GM12878 (cell line): ENCODE results near the gene WWOX. TPM values are rescaled to one million over a fixed set of nuclear protein-coding genes. Genes with fewer than 3 reads are reported as not detected.

Experiments used
- ATAC-seq: fragments of 200-7000 bp; cut with Tn5 transposase; 3 replicates; pipeline ENCODE4 v1.9.1; 2020; ENCODE audit warnings: mild to moderate bottlenecking, moderate library complexity
- BruUV-seq: library from RNA; stranded (reverse); fragments of 400-500 nt; replicated peaks from 2 replicates; lab custom pipeline; 2021; lab: Mats Ljungman, UMichigan
- CTCF ChIA-PET: fragments of 300-600 bp; sonication (Branson Sonifier 250); formaldehyde crosslinking; extraction: SDS; loops from one replicate; lab custom pipeline; 2021; ENCODE audit warnings: inconsistent platforms; lab: Yijun Ruan, JAX
- POLR2A ChIA-PET: fragments of 350-600 bp; formaldehyde crosslinking; extraction: SDS; loops from one replicate; lab custom pipeline; 2021; ENCODE audit warnings: inconsistent platforms; lab: Charles Lee
- RAD21 ChIA-PET: fragments of 300-600 bp; sonication (Branson Sonifier 250); formaldehyde crosslinking; loops from one replicate; lab custom pipeline; 2023; ENCODE audit warnings: antibody characterized with exemption; ENCODE audit not compliant: unreplicated experiment; lab: Charles Lee
- SMC1A ChIA-PET: fragments of 300-600 bp; sonication (Branson Sonifier 250); formaldehyde crosslinking; loops from one replicate; lab custom pipeline; 2023; ENCODE audit not compliant: unreplicated experiment, uncharacterized antibody; lab: Charles Lee
- DNase-seq: peaks from one replicate; pipeline ENCODE4 v3.0.0-alpha.2; 2011; ENCODE audit warnings: low read depth, low spot score
- FAIRE-seq: peaks from 3 replicates; lab custom pipeline; 2011; peaks lifted over from hg19 to GRCh38; lab: Jason Lieb, UNC
- H2AFZ ChIP-seq: 2 replicates; pipeline ENCODE4 v1.6.0; 2011; ENCODE audit warnings: low read depth, low read length, control low read depth; ENCODE audit not compliant: control insufficient read depth
- H3K27ac ChIP-seq: 2 replicates; pipeline ENCODE4 v1.5.1; 2011; ENCODE audit warnings: control low read depth; ENCODE audit not compliant: control insufficient read depth, insufficient read depth
- H3K27me3 ChIP-seq, 2 experiments: replicated peaks in 1 of 2; 2 replicates each; pipeline versions ENCODE4 v1.6.0 to v1.6.1; 2011; ENCODE audit warnings: low read length in 1 of 2; ENCODE audit not compliant: control insufficient read depth in 2 of 2, insufficient read depth in 2 of 2
- H3K36me3 ChIP-seq, 2 experiments: 2 replicates each; pipeline ENCODE4 v1.5.1; 2011; ENCODE audit warnings: low read length in 1 of 2; ENCODE audit not compliant: control insufficient read depth in 2 of 2, insufficient read depth in 2 of 2
- H3K4me1 ChIP-seq: 2 replicates; pipeline ENCODE4 v1.6.1; 2011; ENCODE audit warnings: mild to moderate bottlenecking, low read length, moderate library complexity, mixed read lengths; ENCODE audit not compliant: control insufficient read depth, insufficient read depth
- H3K4me2 ChIP-seq: 2 replicates; pipeline ENCODE4 v1.6.0; 2011; ENCODE audit warnings: control low read depth; ENCODE audit not compliant: control insufficient read depth, insufficient read depth
- H3K4me3 ChIP-seq: fragments of 200-600 bp; sonication (generic); 2 replicates; pipeline ENCODE4 v1.5.1; 2016
- H3K79me2 ChIP-seq: 2 replicates; pipeline ENCODE4 v1.6.0; 2011; ENCODE audit warnings: low read length; ENCODE audit not compliant: control insufficient read depth, insufficient read depth
- H3K9ac ChIP-seq: 2 replicates; pipeline ENCODE4 v1.8.0; 2011; ENCODE audit warnings: low read length, control low read depth, mixed read lengths; ENCODE audit not compliant: control insufficient read depth, insufficient read depth
- H3K9me3 ChIP-seq: replicated peaks from 3 replicates; pipeline ENCODE4 v1.5.1; 2011; ENCODE audit warnings: mild to moderate bottlenecking, low read length; ENCODE audit not compliant: control insufficient read depth, insufficient read depth
- H4K20me1 ChIP-seq: 2 replicates; pipeline ENCODE4 v1.6.0; 2011; ENCODE audit not compliant: control insufficient read depth, insufficient read depth
- BCL3 ChIP-seq: IDR thresholded peaks from 2 replicates; pipeline ENCODE4 v1.6.1; 2011; ENCODE audit warnings: borderline replicate concordance, low read depth, mild to moderate bottlenecking, moderate library complexity, low read length; ENCODE audit not compliant: insufficient read depth, poor library complexity, severe bottlenecking
- ELK1 ChIP-seq: IDR thresholded peaks from 2 replicates; pipeline ENCODE4 v1.6.1; 2012; ENCODE audit warnings: low read depth, low read length, improper control_type of control experiment
- KDM1A ChIP-seq: fragments of 200-600 bp; sonication (generic); IDR thresholded peaks from 2 replicates; pipeline ENCODE4 v1.6.1; 2016; ENCODE audit warnings: borderline replicate concordance
- MTA3 ChIP-seq: IDR thresholded peaks from 2 replicates; pipeline ENCODE4 v1.6.1; 2012; ENCODE audit warnings: low read length, inconsistent platforms, borderline replicate concordance
- NR2F1 ChIP-seq: fragments of 450-650 bp; conservative IDR thresholded peaks from 2 replicates; pipeline ENCODE4 v1.6.1; 2017; ENCODE audit warnings: mild to moderate bottlenecking
- POLR2AphosphoS2 ChIP-seq: IDR thresholded peaks from 2 replicates; pipeline ENCODE4 v1.6.1; 2011; ENCODE audit warnings: low read depth, mild to moderate bottlenecking, low read length, improper control_type of control experiment, moderate library complexity
- PRDM15 ChIP-seq: fragments of 450-650 bp; formaldehyde crosslinking; IDR thresholded peaks from 2 replicates; pipeline ENCODE4 v1.4.0; 2020; ENCODE audit warnings: mild to moderate bottlenecking, moderate library complexity
- RELA ChIP-seq: fragments of 450-650 bp; IDR thresholded peaks from 2 replicates; pipeline ENCODE4 v1.8.0; 2014; ENCODE audit warnings: borderline replicate concordance; ENCODE audit not compliant: partially characterized antibody
- SMAD5 ChIP-seq: IDR thresholded peaks from 2 replicates; pipeline ENCODE4 v1.6.1; 2016; ENCODE audit warnings: antibody characterized with exemption, low read depth
- ZNF217 ChIP-seq: fragments of 450-650 bp; IDR thresholded peaks from 2 replicates; pipeline ENCODE4 v1.6.1; 2017; ENCODE audit warnings: antibody characterized with exemption, mild to moderate bottlenecking
- WGBS: methylation state at CpG from one replicate; pipeline ENCODE4 v1.1.6; 2016; ENCODE audit warnings: low lambda C conversion rate; ENCODE audit not compliant: insufficient replicate concordance, insufficient coverage; ENCODE audit errors: missing lambda C conversion rate; 5-methylcytosine and 5-hydroxymethylcytosine counted together
- in situ Hi-C: fragments of 300-500 bp; cut with MboI; formaldehyde crosslinking; loops from 9 replicates; pipeline ENCODE4 v1.14.3; 2018; ENCODE audit warnings: mixed read lengths
- intact Hi-C: fragments of 100-400 bp; cut with micrococcal nuclease; formaldehyde crosslinking; loops from one replicate; pipeline ENCODE4 v1.14.2; 2022; ENCODE audit not compliant: unreplicated experiment
- polyA plus RNA-seq, 11 experiments: library from polyadenylated mRNA; depleted of rRNA in 4 of 11; unstranded in 6 of 11; stranded (reverse) in 5 of 11; fragments of >200 nt; fragmentation: Nextera tagmentation in 4 of 11; fragmentation: Illumina TruSeq in 1 of 11; extraction: Ambion mirVana in 4 of 11; extraction: Trizol in 1 of 11; gene quantifications; 1 replicate in 1 of 11; 2 replicates in 10 of 11; pipeline versions ENCODE4 v1.2.1 to v1.2.3, GENCODE V29; 2011 to 2016; ENCODE audit warnings: inconsistent platforms in 2 of 11, missing spikeins in 2 of 11, low read depth in 1 of 11
- total RNA-seq, 4 experiments: library from RNA; depleted of rRNA in 3 of 4; stranded (reverse); fragments of >200 nt in 3 of 4; fragmentation: Illumina TruSeq in 1 of 4; extraction: Trizol in 1 of 4; gene quantifications; 2 replicates each; pipeline versions ENCODE4 v1.2.1 to v1.2.3, GENCODE V29; 2013 to 2021
- TF ChIP-seq, protein P1 (sequence below): IDR thresholded peaks from 2 replicates; pipeline ENCODE4 v1.6.1; 2012; ENCODE audit warnings: low read depth, low read length, improper control_type of control experiment
- TF ChIP-seq, protein P2 (sequence below): fragments of 450-650 bp; IDR thresholded peaks from 2 replicates; pipeline ENCODE4 v1.6.1; 2017; ENCODE audit warnings: antibody characterized with exemption, mild to moderate bottlenecking, moderate library complexity

Gene WWOX
- total and polyA plus RNA-seq, 10 of the 15 experiments (the other 5 are each of a cell fraction or from before 2014, with no cell fraction given): 2.8 to 24.4 (median 17.8) TPM

- TF ChIP-seq ELK1 (no peak), RELA (no peak), ZNF217 (no peak)
- TF ChIP-seq, protein P1, sequence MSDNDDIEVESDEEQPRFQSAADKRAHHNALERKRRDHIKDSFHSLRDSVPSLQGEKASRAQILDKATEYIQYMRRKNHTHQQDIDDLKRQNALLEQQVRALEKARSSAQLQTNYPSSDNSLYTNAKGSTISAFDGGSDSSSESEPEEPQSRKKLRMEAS: no peak
These were observed 423.9 kb downstream of the WWOX start (continued) for GRCh38 chr16:78523212-78523985.

GRCh38 chr16:78524066-78524595, 424.7 kb downstream of the WWOX start:
- Histone ChIP-seq H3K79me2 (no peaks in the 10 kb centered on the region), H4K20me1 (no peaks in the 10 kb centered on the region), H3K4me2 (no peak overlapping the region), H3K9me3 (no peaks in the 10 kb centered on the region), H3K4me1 (no peaks in the 10 kb centered on the region), H3K4me3 (no peak overlapping the region), H3K27me3 (no peaks in the 10 kb centered on the region), H3K9ac (no peak overlapping the region), H2AFZ (no peak overlapping the region), H3K27ac (no peak overlapping the region), H3K36me3 (no peaks in the 10 kb centered on the region)
- DNase-seq (no peak), FAIRE-seq (no peak), ATAC-seq (no peak)
- in situ Hi-C loops: no loop called here
- SMC1A ChIA-PET: no interaction called here
- no TSS peak for BruUV-seq
- POLR2A ChIA-PET: no interaction called here
- RAD21 ChIA-PET: no interaction called here
- WGBS: 62% methylated on average over 4 of the region's 4 CpGs
- CTCF ChIA-PET: no interaction called here
- intact Hi-C loops: no loop called here
- TF ChIP-seq NR2F1 (no peak), SMAD5 (no peak), BCL3 (no peak), KDM1A (no peak), PRDM15 (CRISPR knock-in tag) (no peak), POLR2AphosphoS2 (no peak), MTA3 (no peak), ZNF217 (no peak)
- TF ChIP-seq, protein P2, sequence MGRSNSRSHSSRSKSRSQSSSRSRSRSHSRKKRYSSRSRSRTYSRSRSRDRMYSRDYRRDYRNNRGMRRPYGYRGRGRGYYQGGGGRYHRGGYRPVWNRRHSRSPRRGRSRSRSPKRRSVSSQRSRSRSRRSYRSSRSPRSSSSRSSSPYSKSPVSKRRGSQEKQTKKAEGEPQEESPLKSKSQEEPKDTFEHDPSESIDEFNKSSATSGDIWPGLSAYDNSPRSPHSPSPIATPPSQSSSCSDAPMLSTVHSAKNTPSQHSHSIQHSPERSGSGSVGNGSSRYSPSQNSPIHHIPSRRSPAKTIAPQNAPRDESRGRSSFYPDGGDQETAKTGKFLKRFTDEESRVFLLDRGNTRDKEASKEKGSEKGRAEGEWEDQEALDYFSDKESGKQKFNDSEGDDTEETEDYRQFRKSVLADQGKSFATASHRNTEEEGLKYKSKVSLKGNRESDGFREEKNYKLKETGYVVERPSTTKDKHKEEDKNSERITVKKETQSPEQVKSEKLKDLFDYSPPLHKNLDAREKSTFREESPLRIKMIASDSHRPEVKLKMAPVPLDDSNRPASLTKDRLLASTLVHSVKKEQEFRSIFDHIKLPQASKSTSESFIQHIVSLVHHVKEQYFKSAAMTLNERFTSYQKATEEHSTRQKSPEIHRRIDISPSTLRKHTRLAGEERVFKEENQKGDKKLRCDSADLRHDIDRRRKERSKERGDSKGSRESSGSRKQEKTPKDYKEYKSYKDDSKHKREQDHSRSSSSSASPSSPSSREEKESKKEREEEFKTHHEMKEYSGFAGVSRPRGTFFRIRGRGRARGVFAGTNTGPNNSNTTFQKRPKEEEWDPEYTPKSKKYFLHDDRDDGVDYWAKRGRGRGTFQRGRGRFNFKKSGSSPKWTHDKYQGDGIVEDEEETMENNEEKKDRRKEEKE: no peak
